Mammary epithelial cell (primary cell): Measurements from ENCODE around the gene ZNF367.

ENCODE experiments used
- CTCF ChIP-seq, 2 donors: IDR thresholded peaks in 1 of 2; conservative IDR thresholded peaks in 1 of 2; 2 replicates each; pipeline ENCODE4 v1.5.1; 2011 to 2012; ENCODE audit warnings: inconsistent platforms in 2 of 2, low read length in 2 of 2, mild to moderate bottlenecking in 2 of 2, control low read depth in 1 of 2, low read depth in 1 of 2; ENCODE audit not compliant: insufficient read depth in 1 of 2; ENCODE audit errors: extremely low read depth in 1 of 2
- EZH2 ChIP-seq: IDR thresholded peaks from 2 replicates; pipeline ENCODE4 v1.6.1; 2012; ENCODE audit warnings: low read length, inconsistent platforms, borderline replicate concordance

GRCh38 chr9:96360976-96361375 lies 57.2 kb downstream of the ZNF367 start:
- TF ChIP-seq EZH2 (no peak), CTCF (conservative IDR thresholded peaks at IDR 0.05 in 1 of 2, IDR thresholded peaks at IDR 0.05 in 1 of 2; ENCODE audit: extremely low read depth in 1 of 2, insufficient read depth in 1 of 2, low read depth in 1 of 2, low read length in 2 of 2) (no peak)
